H9 (cell line): ENCODE measurements around the gene ENKD1. TPM values are rescaled to one million over a fixed set of nuclear protein-coding genes. Genes with fewer than 3 reads are reported as not detected.

Experiments used
- DNase-seq: peaks from one replicate; pipeline ENCODE4 v3.0.0-alpha.2; 2017
- H2AFZ ChIP-seq: one replicate; pipeline ENCODE4 v1.6.1; 2013; ENCODE audit warnings: mild to moderate bottlenecking, low read length, control low read depth, moderate library complexity
- H2AK5ac ChIP-seq: 2 replicates; pipeline ENCODE4 v1.6.1; 2013; ENCODE audit warnings: low read length, control low read depth, mixed read lengths; ENCODE audit not compliant: insufficient read length
- H2BK120ac ChIP-seq: one replicate; pipeline ENCODE4 v1.6.1; 2013; ENCODE audit warnings: low read depth, mild to moderate bottlenecking, low read length, control low read depth, inconsistent platforms; ENCODE audit not compliant: poor library complexity, severe bottlenecking
- H2BK12ac ChIP-seq: 2 replicates; pipeline ENCODE4 v1.6.1; 2013; ENCODE audit warnings: low read length, control low read depth, mixed read lengths, low read depth; ENCODE audit not compliant: insufficient read length
- H2BK15ac ChIP-seq: 2 replicates; pipeline ENCODE4 v1.6.1; 2013; ENCODE audit warnings: low read depth, low read length, control low read depth
- H2BK20ac ChIP-seq: one replicate; pipeline ENCODE4 v1.6.1; 2013; ENCODE audit warnings: low read depth, mild to moderate bottlenecking, low read length, control low read depth, inconsistent platforms; ENCODE audit not compliant: poor library complexity, severe bottlenecking
- H2BK5ac ChIP-seq: 2 replicates; pipeline ENCODE4 v1.6.1; 2013; ENCODE audit warnings: low read length, control low read depth, mixed read lengths; ENCODE audit not compliant: insufficient read length
- H3K14ac ChIP-seq: 2 replicates; pipeline ENCODE4 v1.6.1; 2013; ENCODE audit warnings: low read length, control low read depth; ENCODE audit not compliant: insufficient read depth
- H3K18ac ChIP-seq: 2 replicates; pipeline ENCODE4 v1.6.1; 2013; ENCODE audit warnings: low read depth, mild to moderate bottlenecking, mixed read lengths, low read length, control low read depth; ENCODE audit not compliant: insufficient read length
- H3K23ac ChIP-seq: 2 replicates; pipeline ENCODE4 v1.6.1; 2013; ENCODE audit warnings: low read length, control low read depth, mixed read lengths, low read depth; ENCODE audit not compliant: insufficient read length
- H3K23me2 ChIP-seq: 2 replicates; pipeline ENCODE4 v1.6.1; 2013; ENCODE audit warnings: low read depth, mild to moderate bottlenecking, mixed read lengths, low read length, control low read depth; ENCODE audit not compliant: insufficient read length, poor library complexity, severe bottlenecking
- H3K27ac ChIP-seq: 2 replicates; pipeline ENCODE4 v1.5.1; 2013; ENCODE audit warnings: low read length, control low read depth, mixed read lengths, low read depth; ENCODE audit not compliant: insufficient read length
- H3K27me3 ChIP-seq: 2 replicates; pipeline ENCODE4 v1.6.1; 2013; ENCODE audit warnings: low read length, control low read depth, inconsistent platforms; ENCODE audit not compliant: insufficient read depth
- H3K4ac ChIP-seq: 2 replicates; pipeline ENCODE4 v1.6.1; 2013; ENCODE audit warnings: low read depth, mild to moderate bottlenecking, control low read depth, inconsistent platforms, low read length, moderate library complexity
- H3K4me1 ChIP-seq: 2 replicates; pipeline ENCODE4 v1.6.1; 2013; ENCODE audit warnings: low read length, control low read depth, inconsistent platforms; ENCODE audit not compliant: insufficient read depth
- H3K4me2 ChIP-seq: 2 replicates; pipeline ENCODE4 v1.6.1; 2013; ENCODE audit warnings: low read length, control low read depth, mixed read lengths; ENCODE audit not compliant: insufficient read length, insufficient read depth
- H3K56ac ChIP-seq: 2 replicates; pipeline ENCODE4 v1.6.1; 2013; ENCODE audit warnings: low read depth, mild to moderate bottlenecking, mixed read lengths, low read length, control low read depth; ENCODE audit not compliant: insufficient read length
- H3K79me1 ChIP-seq: 2 replicates; pipeline ENCODE4 v1.6.1; 2013; ENCODE audit warnings: low read depth, mild to moderate bottlenecking, moderate library complexity, low read length, control low read depth, inconsistent platforms; ENCODE audit not compliant: insufficient read depth, poor library complexity, severe bottlenecking
- H3K79me2 ChIP-seq: 2 replicates; pipeline ENCODE4 v1.6.1; 2013; ENCODE audit warnings: low read length, control low read depth, inconsistent platforms; ENCODE audit not compliant: insufficient read depth
- H3K9ac ChIP-seq: 2 replicates; pipeline ENCODE4 v1.6.1; 2013; ENCODE audit warnings: low read length, control low read depth, mixed read lengths; ENCODE audit not compliant: insufficient read length; ENCODE audit errors: extremely low read depth
- H3K9me3 ChIP-seq: one replicate; pipeline ENCODE4 v1.6.1; 2013; ENCODE audit warnings: low read depth, low read length, inconsistent platforms; ENCODE audit not compliant: control insufficient read depth
- H3T11ph ChIP-seq: one replicate; pipeline ENCODE4 v1.6.1; 2013; ENCODE audit warnings: mild to moderate bottlenecking, low read length, control low read depth, inconsistent platforms
- H4K20me1 ChIP-seq: one replicate; pipeline ENCODE4 v1.6.1; 2013; ENCODE audit not compliant: control insufficient read depth, insufficient read length, insufficient read depth
- H4K5ac ChIP-seq: 2 replicates; pipeline ENCODE4 v1.6.1; 2013; ENCODE audit warnings: low read depth, mild to moderate bottlenecking, mixed read lengths, low read length, control low read depth; ENCODE audit not compliant: insufficient read length
- H4K8ac ChIP-seq: replicated peaks from 2 replicates; pipeline ENCODE4 v1.6.1; 2013; ENCODE audit warnings: low read length, control low read depth, mixed read lengths, low read depth; ENCODE audit not compliant: insufficient read length
- H4K91ac ChIP-seq: 2 replicates; pipeline ENCODE4 v1.6.1; 2013; ENCODE audit warnings: low read depth, mild to moderate bottlenecking, moderate library complexity, mixed read lengths, low read length, control low read depth; ENCODE audit not compliant: insufficient read length
- H3K27ac Mint-ChIP-seq, 3 experiments: 2 replicates in 2 of 3; 3 replicates in 1 of 3; pipeline ENCODE4 v1.8.0; 2020 to 2021; ENCODE audit warnings: mixed read lengths in 3 of 3, mild to moderate bottlenecking in 1 of 3, moderate library complexity in 1 of 3
- H3K27me3 Mint-ChIP-seq: 2 replicates; pipeline ENCODE4 v1.8.0; 2021; ENCODE audit warnings: low read depth, mild to moderate bottlenecking, moderate library complexity, mixed read lengths
- H3K36me3 Mint-ChIP-seq, 3 experiments: 2 replicates in 2 of 3; 3 replicates in 1 of 3; pipeline ENCODE4 v1.8.0; 2020 to 2021; ENCODE audit warnings: low read depth in 3 of 3, mixed read lengths in 3 of 3; ENCODE audit not compliant: insufficient read depth in 1 of 3
- H3K4me1 Mint-ChIP-seq, 2 experiments: 2 replicates each; pipeline ENCODE4 v1.8.0; 2020; ENCODE audit warnings: mixed read lengths in 2 of 2
- H3K4me3 Mint-ChIP-seq, 2 experiments: 2 replicates in 1 of 2; 3 replicates in 1 of 2; pipeline ENCODE4 v1.8.0; 2020 to 2021; ENCODE audit warnings: mild to moderate bottlenecking in 2 of 2, mixed read lengths in 2 of 2, moderate library complexity in 1 of 2
- H3K9me3 Mint-ChIP-seq, 2 experiments: 2 replicates in 1 of 2; 3 replicates in 1 of 2; pipeline ENCODE4 v1.8.0; 2020; ENCODE audit warnings: mild to moderate bottlenecking in 2 of 2, mixed read lengths in 2 of 2, moderate library complexity in 1 of 2
- CTCF ChIP-seq: fragments of 200-600 bp; sonication (generic); conservative IDR thresholded peaks from 3 replicates; pipeline ENCODE4 v1.8.0; 2021; ENCODE audit warnings: antibody characterized with exemption, mild to moderate bottlenecking
- WGBS: extraction: QIAGEN DNeasy Blood & Tissue Kit; methylation state at CpG from one replicate; pipeline ENCODE4 v1.1.7; 2013; ENCODE audit warnings: missing lambda C conversion rate, low lambda C conversion rate, mixed read lengths; ENCODE audit not compliant: insufficient read length; ENCODE audit errors: extremely low coverage; 5-methylcytosine and 5-hydroxymethylcytosine counted together
- total RNA-seq: library from RNA; stranded (reverse); gene quantifications from 2 replicates; pipeline ENCODE4 v1.2.1, GENCODE V29; 2021

ENKD1 gene
- total RNA-seq, 1 experiment from 2014 or later = 9.5 TPM

GRCh38 chr16:67613808-67614207, 52.7 kb downstream of the ENKD1 start:
- no peaks in the 10 kb centered on the region for H3K23me2 ChIP-seq
- H3K27me3 Mint-ChIP-seq = no peaks in the 10 kb centered on the region
- TF ChIP-seq CTCF = peak; percentile 73
- DNase-seq = peak; percentile 64
- no peaks in the 10 kb centered on the region for H3K4me1 Mint-ChIP-seq
- no peak overlapping the region for H2AK5ac ChIP-seq
- no peaks in the 10 kb centered on the region for H3K4me1 ChIP-seq
- H3K9ac ChIP-seq = no peak overlapping the region
- no peak overlapping the region for H3T11ph ChIP-seq
- H3K27ac ChIP-seq = no peak overlapping the region
- peaks cover 2% of the 10 kb centered on the region for H3K79me1 ChIP-seq
- no peak overlapping the region for H3K4me3 Mint-ChIP-seq
- H2BK12ac ChIP-seq = no peak overlapping the region
- H4K8ac ChIP-seq = no peak overlapping the region
- no peak overlapping the region for H3K27ac Mint-ChIP-seq
- no peak overlapping the region for H2BK5ac ChIP-seq
- H3K14ac ChIP-seq = no peak overlapping the region
- no CpG with 5 or more reads among the region's 10 CpGs for WGBS
- H3K23ac ChIP-seq = no peak overlapping the region
- no peaks in the 10 kb centered on the region for H3K27me3 ChIP-seq
- H3K36me3 Mint-ChIP-seq = peaks cover 16 to 74% (median 51%) of the 10 kb centered on the region in 3 experiments; a peak in 6 of 7 replicates
- no peak overlapping the region for H2BK120ac ChIP-seq
- H2AFZ ChIP-seq = no peak overlapping the region
- no peaks in the 10 kb centered on the region for H3K9me3 Mint-ChIP-seq
- H4K91ac ChIP-seq = no peak overlapping the region
- no peak overlapping the region for H2BK15ac ChIP-seq
- no peak overlapping the region for H2BK20ac ChIP-seq
- no peaks in the 10 kb centered on the region for H4K20me1 ChIP-seq
- peaks cover 2% of the 10 kb centered on the region; the same call in 1 of the 2 replicates for H3K79me2 ChIP-seq
- no peak overlapping the region for H3K4me2 ChIP-seq
- H3K9me3 ChIP-seq = no peaks in the 10 kb centered on the region
- H3K56ac ChIP-seq = no peak overlapping the region
- no peak overlapping the region for H3K4ac ChIP-seq
- no peak overlapping the region for H4K5ac ChIP-seq
- no peak overlapping the region for H3K18ac ChIP-seq

Other genes starting within 250 kb of the ENKD1 start
- 33.5 and 35.1 TPM in 2 replicates for gene HSD11B2, start 235.6 kb downstream of the ENKD1 start, total RNA-seq
- 39.8 and 43.0 TPM in 2 replicates for gene ATP6V0D1, start 185.6 kb downstream of the ENKD1 start, total RNA-seq
- gene AGRP, start 183.2 kb downstream of the ENKD1 start, total RNA-seq = not detected in 2 replicates
- gene RIPOR1, start 137.9 kb downstream of the ENKD1 start, total RNA-seq = 10.0 and 14.3 TPM in 2 replicates
- 87.3 and 88.5 TPM in 2 replicates for gene CTCF, start 104.2 kb downstream of the ENKD1 start, total RNA-seq
- gene CARMIL2, start 21.6 kb downstream of the ENKD1 start, total RNA-seq = 57.7 and 58.5 TPM in 2 replicates
- 34.1 and 38.2 TPM in 2 replicates for gene ACD, start 6.5 kb downstream of the ENKD1 start, total RNA-seq
- gene PARD6A, start 5.8 kb downstream of the ENKD1 start, total RNA-seq = 10.8 and 11.2 TPM in 2 replicates
- gene C16orf86, start 64 bp upstream of the ENKD1 start, total RNA-seq = 0.75 and 1.5 TPM in 2 replicates
- gene GFOD2, start 52.6 kb upstream of the ENKD1 start, total RNA-seq = 20.1 and 21.8 TPM in 2 replicates
- 15.5 and 15.6 TPM in 2 replicates for gene RANBP10, start 139.8 kb upstream of the ENKD1 start, total RNA-seq
- 1.1 and 1.3 TPM in 2 replicates for gene TSNAXIP1, start 140.1 kb upstream of the ENKD1 start, total RNA-seq
- gene THAP11, start 175.6 kb upstream of the ENKD1 start, total RNA-seq = 48.7 and 48.9 TPM in 2 replicates
- 190 and 198 TPM in 2 replicates for gene NUTF2, start 180.2 kb upstream of the ENKD1 start, total RNA-seq
- gene CENPT, start 180.9 kb upstream of the ENKD1 start, total RNA-seq = 60.9 and 65.9 TPM in 2 replicates
- 99.5 and 106 TPM in 2 replicates for gene EDC4, start 206.3 kb upstream of the ENKD1 start, total RNA-seq
- gene NRN1L, start 218.1 kb upstream of the ENKD1 start, total RNA-seq = 2.0 and 2.7 TPM in 2 replicates
- gene PSKH1, start 226.5 kb upstream of the ENKD1 start, total RNA-seq = 28.6 and 29.1 TPM in 2 replicates